HepG2 (cell line): ENCODE data around the gene ZNF222. TPM values are rescaled to one million over a fixed set of nuclear protein-coding genes. Genes with fewer than 3 reads are reported as not detected.

Experiments used
- AKNA ChIP-seq: sonication (generic); formaldehyde crosslinking; IDR thresholded peaks from 2 replicates; pipeline ENCODE4 v1.4.0; 2020; ENCODE audit warnings: missing genetic modification reagents, borderline replicate concordance
- EP300 ChIP-seq, 3 experiments: sonication (generic) in 1 of 3; formaldehyde crosslinking in 1 of 3; IDR thresholded peaks; 2 replicates each; pipeline versions ENCODE4 v1.5.1 to v1.6.1; 2011 to 2020; ENCODE audit warnings: low read depth in 2 of 3, low read length in 2 of 3, borderline replicate concordance in 1 of 3, improper control_type of control experiment in 1 of 3, mild to moderate bottlenecking in 1 of 3, missing genetic modification reagents in 1 of 3, moderate library complexity in 1 of 3
- KDM4B ChIP-seq: sonication (generic); formaldehyde crosslinking; IDR thresholded peaks from 2 replicates; pipeline ENCODE4 v1.4.0; 2020; ENCODE audit warnings: missing genetic modification reagents
- REPIN1 ChIP-seq: sonication (generic); formaldehyde crosslinking; IDR thresholded peaks from 2 replicates; pipeline ENCODE4 v1.8.0; 2022; ENCODE audit warnings: missing genetic modification reagents, low read depth, mild to moderate bottlenecking, borderline replicate concordance
- SMYD3 ChIP-seq: sonication (generic); formaldehyde crosslinking; IDR thresholded peaks from 2 replicates; pipeline ENCODE4 v1.8.1; 2023; ENCODE audit warnings: mild to moderate bottlenecking, missing genetic modification reagents
- ZBTB21 ChIP-seq: sonication (generic); formaldehyde crosslinking; IDR thresholded peaks from 2 replicates; pipeline ENCODE4 v1.4.0; 2020; ENCODE audit warnings: missing genetic modification reagents
- ZNF543 ChIP-seq: sonication (generic); formaldehyde crosslinking; IDR thresholded peaks from 2 replicates; pipeline ENCODE4 v1.4.0; 2020; ENCODE audit warnings: mild to moderate bottlenecking, missing genetic modification reagents
- ZNF691 ChIP-seq: sonication (generic); formaldehyde crosslinking; IDR thresholded peaks from 2 replicates; pipeline ENCODE4 v1.4.0; 2020; ENCODE audit warnings: missing genetic modification reagents, low read depth, mild to moderate bottlenecking, borderline replicate concordance
- ZNF761 ChIP-seq: sonication (generic); formaldehyde crosslinking; conservative IDR thresholded peaks from 2 replicates; pipeline ENCODE4 v1.4.0; 2020; ENCODE audit warnings: mild to moderate bottlenecking, missing genetic modification reagents
- polyA plus RNA-seq, 8 experiments: library from polyadenylated mRNA; depleted of rRNA in 3 of 8; stranded (reverse) in 7 of 8; unstranded in 1 of 8; fragments of >200 nt; fragmentation: Illumina TruSeq in 4 of 8; extraction: Trizol in 4 of 8; gene quantifications; 2 replicates each; pipeline versions ENCODE4 v1.2.1 to v1.2.3, GENCODE V29; 2011 to 2016; ENCODE audit warnings: low read depth in 4 of 8, missing spikeins in 1 of 8, mixed read lengths in 1 of 8; ENCODE audit not compliant: insufficient read depth in 1 of 8
- total RNA-seq, 5 experiments: library from RNA; depleted of rRNA; stranded (reverse); fragments of >200 nt; fragmentation: Illumina TruSeq; extraction: Trizol; gene quantifications; 2 replicates each; pipeline ENCODE4 v1.2.3, GENCODE V29; 2016; ENCODE audit warnings: low read depth in 1 of 5
- TF ChIP-seq, protein P1 (sequence below): fragments of 450-650 bp; IDR thresholded peaks from 2 replicates; pipeline ENCODE4 v1.6.1; 2017; ENCODE audit warnings: mild to moderate bottlenecking
- TF ChIP-seq, protein P2 (sequence below): sonication (generic); formaldehyde crosslinking; IDR thresholded peaks from 2 replicates; pipeline ENCODE4 v1.5.0; 2020; ENCODE audit warnings: mild to moderate bottlenecking, missing genetic modification reagents
- TF ChIP-seq, protein P3 (sequence below): sonication (generic); formaldehyde crosslinking; IDR thresholded peaks from 2 replicates; pipeline ENCODE4 v1.4.0; 2020; ENCODE audit warnings: mild to moderate bottlenecking, missing genetic modification reagents

The ZNF222 gene
- total and polyA plus RNA-seq, 2 of the 13 experiments (the other 11 are each of a cell fraction or from before 2014, with no cell fraction given), result 2.2 to 6.2 TPM

GRCh38 chr19:44061038-44061437 lies 35.9 kb downstream of the ZNF222 start (continued):
- TF ChIP-seq, protein P1, sequence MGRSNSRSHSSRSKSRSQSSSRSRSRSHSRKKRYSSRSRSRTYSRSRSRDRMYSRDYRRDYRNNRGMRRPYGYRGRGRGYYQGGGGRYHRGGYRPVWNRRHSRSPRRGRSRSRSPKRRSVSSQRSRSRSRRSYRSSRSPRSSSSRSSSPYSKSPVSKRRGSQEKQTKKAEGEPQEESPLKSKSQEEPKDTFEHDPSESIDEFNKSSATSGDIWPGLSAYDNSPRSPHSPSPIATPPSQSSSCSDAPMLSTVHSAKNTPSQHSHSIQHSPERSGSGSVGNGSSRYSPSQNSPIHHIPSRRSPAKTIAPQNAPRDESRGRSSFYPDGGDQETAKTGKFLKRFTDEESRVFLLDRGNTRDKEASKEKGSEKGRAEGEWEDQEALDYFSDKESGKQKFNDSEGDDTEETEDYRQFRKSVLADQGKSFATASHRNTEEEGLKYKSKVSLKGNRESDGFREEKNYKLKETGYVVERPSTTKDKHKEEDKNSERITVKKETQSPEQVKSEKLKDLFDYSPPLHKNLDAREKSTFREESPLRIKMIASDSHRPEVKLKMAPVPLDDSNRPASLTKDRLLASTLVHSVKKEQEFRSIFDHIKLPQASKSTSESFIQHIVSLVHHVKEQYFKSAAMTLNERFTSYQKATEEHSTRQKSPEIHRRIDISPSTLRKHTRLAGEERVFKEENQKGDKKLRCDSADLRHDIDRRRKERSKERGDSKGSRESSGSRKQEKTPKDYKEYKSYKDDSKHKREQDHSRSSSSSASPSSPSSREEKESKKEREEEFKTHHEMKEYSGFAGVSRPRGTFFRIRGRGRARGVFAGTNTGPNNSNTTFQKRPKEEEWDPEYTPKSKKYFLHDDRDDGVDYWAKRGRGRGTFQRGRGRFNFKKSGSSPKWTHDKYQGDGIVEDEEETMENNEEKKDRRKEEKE, result no peak
- TF ChIP-seq AKNA (CRISPR knock-in tag), result no peak
- TF ChIP-seq SMYD3 (CRISPR knock-in tag), result no peak
- TF ChIP-seq, protein P2, sequence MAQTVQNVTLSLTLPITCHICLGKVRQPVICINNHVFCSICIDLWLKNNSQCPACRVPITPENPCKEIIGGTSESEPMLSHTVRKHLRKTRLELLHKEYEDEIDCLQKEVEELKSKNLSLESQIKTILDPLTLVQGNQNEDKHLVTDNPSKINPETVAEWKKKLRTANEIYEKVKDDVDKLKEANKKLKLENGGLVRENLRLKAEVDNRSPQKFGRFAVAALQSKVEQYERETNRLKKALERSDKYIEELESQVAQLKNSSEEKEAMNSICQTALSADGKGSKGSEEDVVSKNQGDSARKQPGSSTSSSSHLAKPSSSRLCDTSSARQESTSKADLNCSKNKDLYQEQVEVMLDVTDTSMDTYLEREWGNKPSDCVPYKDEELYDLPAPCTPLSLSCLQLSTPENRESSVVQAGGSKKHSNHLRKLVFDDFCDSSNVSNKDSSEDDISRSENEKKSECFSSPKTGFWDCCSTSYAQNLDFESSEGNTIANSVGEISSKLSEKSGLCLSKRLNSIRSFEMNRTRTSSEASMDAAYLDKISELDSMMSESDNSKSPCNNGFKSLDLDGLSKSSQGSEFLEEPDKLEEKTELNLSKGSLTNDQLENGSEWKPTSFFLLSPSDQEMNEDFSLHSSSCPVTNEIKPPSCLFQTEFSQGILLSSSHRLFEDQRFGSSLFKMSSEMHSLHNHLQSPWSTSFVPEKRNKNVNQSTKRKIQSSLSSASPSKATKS (CRISPR knock-in tag), result no peak
- TF ChIP-seq, protein P3, sequence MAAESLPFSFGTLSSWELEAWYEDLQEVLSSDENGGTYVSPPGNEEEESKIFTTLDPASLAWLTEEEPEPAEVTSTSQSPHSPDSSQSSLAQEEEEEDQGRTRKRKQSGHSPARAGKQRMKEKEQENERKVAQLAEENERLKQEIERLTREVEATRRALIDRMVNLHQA (CRISPR knock-in tag), result no peak
- TF ChIP-seq ZNF543 (CRISPR knock-in tag), result no peak
- no peak for TF ChIP-seq EP300 (IDR thresholded peaks at IDR 0.05; ENCODE audit: low read depth in 2 of 2, low read length in 2 of 2)
- TF ChIP-seq EP300 (CRISPR knock-in tag; IDR thresholded peaks at IDR 0.05; ENCODE audit: borderline replicate concordance), result no peak
- TF ChIP-seq ZNF761 (CRISPR knock-in tag), result no peak
- no peak for TF ChIP-seq ZBTB21 (CRISPR knock-in tag)
- no peak for TF ChIP-seq KDM4B
- no peak for TF ChIP-seq REPIN1 (CRISPR knock-in tag)
- TF ChIP-seq ZNF691, result no peak
